HEK293T (cell line): Measurements from ENCODE around the gene TLR6.
"Not testable (repeated sequence)": the region's sequence is repeated elsewhere in the genome, so short reads cannot be mapped to it uniquely, and the experiment has no call there.

Source experiments
- CTCF ChIA-PET: fragments of 350-600 bp; formaldehyde crosslinking; extraction: SDS; loops from one replicate; lab custom pipeline; 2021; ENCODE audit warnings: antibody characterized with exemption, inconsistent platforms; lab: Yijun Ruan, JAX
- POLR2A ChIA-PET: fragments of 350-600 bp; formaldehyde crosslinking; extraction: SDS; loops from one replicate; lab custom pipeline; 2020; ENCODE audit warnings: antibody characterized with exemption, inconsistent platforms; lab: Yijun Ruan, JAX
- DNase-seq: peaks from one replicate; pipeline ENCODE4 v3.0.0; 2012; ENCODE audit warnings: mixed read lengths; ENCODE audit errors: extremely low spot score
- ARNT ChIP-seq: fragments of 450-650 bp; IDR thresholded peaks from 2 replicates; pipeline ENCODE4 v1.6.1; 2017; ENCODE audit warnings: mild to moderate bottlenecking
- BHLHE40 ChIP-seq: fragments of 450-650 bp; IDR thresholded peaks from 2 replicates; pipeline ENCODE4 v1.6.1; 2016; ENCODE audit warnings: mild to moderate bottlenecking, moderate library complexity, borderline replicate concordance
- CTBP1 ChIP-seq: fragments of 450-650 bp; IDR thresholded peaks from 2 replicates; pipeline ENCODE4 v1.6.1; 2016; ENCODE audit warnings: borderline replicate concordance
- ELF4 ChIP-seq: fragments of 450-650 bp; IDR thresholded peaks from 2 replicates; pipeline ENCODE4 v1.6.1; 2017; ENCODE audit warnings: antibody characterized with exemption
- FOXA1 ChIP-seq: fragments of 450-650 bp; IDR thresholded peaks from 2 replicates; pipeline ENCODE4 v1.6.1; 2016; ENCODE audit warnings: mild to moderate bottlenecking
- FOXK2 ChIP-seq: fragments of 450-650 bp; IDR thresholded peaks from 2 replicates; pipeline ENCODE4 v1.6.1; 2016; ENCODE audit warnings: mild to moderate bottlenecking
- FOXM1 ChIP-seq: fragments of 450-650 bp; IDR thresholded peaks from 2 replicates; pipeline ENCODE4 v1.6.1; 2017; ENCODE audit warnings: mild to moderate bottlenecking, borderline replicate concordance
- HDGF ChIP-seq: fragments of 450-650 bp; IDR thresholded peaks from 2 replicates; pipeline ENCODE4 v1.6.1; 2017; ENCODE audit warnings: antibody characterized with exemption, borderline replicate concordance
- L3MBTL2 ChIP-seq: fragments of 450-650 bp; conservative IDR thresholded peaks from 2 replicates; pipeline ENCODE4 v1.6.1; 2016; ENCODE audit warnings: mild to moderate bottlenecking
- LEF1 ChIP-seq: fragments of 450-650 bp; IDR thresholded peaks from 2 replicates; pipeline ENCODE4 v1.6.1; 2017; ENCODE audit warnings: mild to moderate bottlenecking, borderline replicate concordance
- NFRKB ChIP-seq: fragments of 450-650 bp; IDR thresholded peaks from 2 replicates; pipeline ENCODE4 v1.6.1; 2016; ENCODE audit warnings: mild to moderate bottlenecking, moderate library complexity
- PKNOX1 ChIP-seq: fragments of 450-650 bp; IDR thresholded peaks from 2 replicates; pipeline ENCODE4 v1.6.1; 2016
- SP1 ChIP-seq: fragments of 450-650 bp; IDR thresholded peaks from 2 replicates; pipeline ENCODE4 v1.6.1; 2017
- SUZ12 ChIP-seq: fragments of 450-650 bp; IDR thresholded peaks from 2 replicates; pipeline ENCODE4 v1.6.1; 2016; ENCODE audit warnings: mild to moderate bottlenecking
- TARDBP ChIP-seq: fragments of 450-650 bp; IDR thresholded peaks from 2 replicates; pipeline ENCODE4 v1.6.1; 2016
- ZNF384 ChIP-seq: fragments of 450-650 bp; IDR thresholded peaks from 2 replicates; pipeline ENCODE4 v1.6.1; 2016

The TLR6 gene

GRCh38 chr4:38779790-38780189 is 76.8 kb downstream of the TLR6 start:
- no peak for DNase-seq
- POLR2A ChIA-PET, result no interaction called here
- TF ChIP-seq ARNT (no peak), TARDBP (no peak), HDGF (no peak), ZNF384 (no peak), SUZ12 (no peak), NFRKB (no peak), ELF4 (no peak), BHLHE40 (no peak)
- CTCF ChIA-PET, result interaction anchor here (0.6 kb wide), 1 partner anchor 1028 kb away, joined by 3 read pairs; no protein-coding TSS in a partner anchor

GRCh38 chr4:38777925-38778324 is 78.7 kb downstream of the TLR6 start:
- DNase-seq, CTCF ChIA-PET, POLR2A ChIA-PET: not testable (repeated sequence)

DNA sequence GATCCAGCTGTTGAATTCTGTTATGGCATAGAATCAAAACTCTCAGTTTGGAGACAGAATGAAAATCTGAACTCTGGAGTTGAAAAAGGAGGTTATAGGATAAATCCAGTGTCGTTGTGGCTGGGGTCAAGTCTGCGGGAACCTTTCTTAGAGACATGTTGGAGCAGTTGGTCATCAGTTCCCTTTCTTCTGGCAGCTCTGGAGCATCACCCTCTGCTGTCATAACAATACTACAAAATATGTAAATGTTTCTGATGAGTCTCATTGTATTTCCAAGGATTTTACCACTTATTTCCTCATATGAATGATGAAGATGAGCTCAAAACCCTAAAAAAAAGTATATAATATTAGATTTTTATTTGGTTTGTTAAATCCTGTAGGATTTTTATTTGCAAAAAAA is 81.3 kb downstream of the TLR6 start:
- ChIA-PET CTCF (interaction anchor here (0.7 to 1.7 kb wide), 2 partner anchors 16 to 740 kb away, joined by 3 to 5 read pairs; no protein-coding TSS in a partner anchor), POLR2A (no interaction called here)
- no peak for DNase-seq
- TF ChIP-seq L3MBTL2, result no peak
- TF ChIP-seq NFRKB, result no peak
- no peak for TF ChIP-seq FOXK2
- TF ChIP-seq SP1, result no peak
- no peak for TF ChIP-seq ZNF384
- no peak for TF ChIP-seq ARNT
- no peak for TF ChIP-seq BHLHE40
- TF ChIP-seq TARDBP, result no peak
- TF ChIP-seq ELF4, result no peak
- no peak for TF ChIP-seq FOXM1
- no peak for TF ChIP-seq PKNOX1
- TF ChIP-seq LEF1, result no peak
- TF ChIP-seq HDGF, result no peak
- no peak for TF ChIP-seq CTBP1

DNA sequence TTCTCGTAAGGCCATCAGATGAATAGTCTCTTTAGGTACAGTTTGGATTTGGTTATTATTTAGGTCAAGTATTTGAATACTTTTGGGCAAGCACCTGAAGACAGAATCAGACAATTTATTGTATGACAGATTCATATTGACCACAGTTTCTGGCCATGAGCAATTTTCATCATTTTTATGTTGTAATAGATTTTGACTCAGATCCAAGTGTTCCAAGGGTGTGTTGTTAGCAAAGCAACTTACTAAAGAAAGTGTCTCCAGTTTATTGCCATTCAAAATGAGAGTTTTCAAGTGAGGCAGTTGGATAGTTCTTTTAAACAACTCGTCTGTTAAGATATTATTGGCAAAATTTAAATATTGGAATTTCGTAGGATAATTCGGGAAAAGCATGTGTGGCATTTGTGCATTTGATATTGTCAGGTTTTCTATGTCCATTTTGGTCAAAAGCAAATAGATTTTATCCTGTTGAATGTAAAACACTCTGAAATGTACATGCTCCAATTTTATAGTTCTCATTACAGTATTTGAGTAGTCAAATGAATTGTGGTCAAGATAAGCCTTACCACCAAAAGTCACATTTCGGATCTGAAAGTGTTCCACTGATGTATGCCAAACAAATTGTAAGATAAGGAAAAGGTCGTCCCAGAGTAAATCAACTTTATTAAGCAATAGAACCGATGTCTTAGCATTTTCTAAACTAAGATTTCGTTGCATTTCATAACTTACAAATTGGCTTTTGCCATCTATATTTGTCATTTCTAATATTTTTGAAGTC is 82.2 kb downstream of the TLR6 start:
- ChIA-PET POLR2A (no interaction called here), CTCF (no interaction called here)
- TF ChIP-seq ARNT (no peak), FOXK2 (no peak), ELF4 (no peak), PKNOX1 (no peak), TARDBP (no peak), L3MBTL2 (no peak), FOXA1 (no peak), SUZ12 (no peak), NFRKB (no peak), FOXM1 (no peak), SP1 (no peak)
- no peak for DNase-seq
